ENCODE measurements around the gene RHOC.

DNA sequence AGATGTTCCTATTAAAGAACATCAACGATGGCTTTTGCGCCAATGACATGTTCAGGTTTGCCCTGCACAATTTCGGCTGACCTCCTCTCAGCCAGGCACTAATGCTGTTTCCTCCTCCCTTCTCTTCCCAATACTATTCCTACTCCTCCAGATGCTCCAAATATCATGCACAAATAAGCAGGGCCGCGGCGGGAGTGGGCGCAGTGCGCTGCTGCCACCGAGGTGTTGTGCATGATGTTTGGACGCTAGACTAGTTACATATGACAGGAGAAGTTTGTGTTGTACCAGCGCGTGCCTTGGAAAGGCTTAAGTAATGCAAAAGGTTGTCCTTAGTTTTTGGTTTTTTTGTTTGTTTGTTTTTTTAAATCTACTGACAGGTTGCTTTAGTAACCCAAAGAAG is 41.5 kb upstream of the RHOC start:
- TF ChIP-seq, protein P1, sequence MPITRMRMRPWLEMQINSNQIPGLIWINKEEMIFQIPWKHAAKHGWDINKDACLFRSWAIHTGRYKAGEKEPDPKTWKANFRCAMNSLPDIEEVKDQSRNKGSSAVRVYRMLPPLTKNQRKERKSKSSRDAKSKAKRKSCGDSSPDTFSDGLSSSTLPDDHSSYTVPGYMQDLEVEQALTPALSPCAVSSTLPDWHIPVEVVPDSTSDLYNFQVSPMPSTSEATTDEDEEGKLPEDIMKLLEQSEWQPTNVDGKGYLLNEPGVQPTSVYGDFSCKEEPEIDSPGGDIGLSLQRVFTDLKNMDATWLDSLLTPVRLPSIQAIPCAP (CRISPR knock-in tag; IDR thresholded peaks at IDR 0.05), result no peak
- TF ChIP-seq, protein P2, sequence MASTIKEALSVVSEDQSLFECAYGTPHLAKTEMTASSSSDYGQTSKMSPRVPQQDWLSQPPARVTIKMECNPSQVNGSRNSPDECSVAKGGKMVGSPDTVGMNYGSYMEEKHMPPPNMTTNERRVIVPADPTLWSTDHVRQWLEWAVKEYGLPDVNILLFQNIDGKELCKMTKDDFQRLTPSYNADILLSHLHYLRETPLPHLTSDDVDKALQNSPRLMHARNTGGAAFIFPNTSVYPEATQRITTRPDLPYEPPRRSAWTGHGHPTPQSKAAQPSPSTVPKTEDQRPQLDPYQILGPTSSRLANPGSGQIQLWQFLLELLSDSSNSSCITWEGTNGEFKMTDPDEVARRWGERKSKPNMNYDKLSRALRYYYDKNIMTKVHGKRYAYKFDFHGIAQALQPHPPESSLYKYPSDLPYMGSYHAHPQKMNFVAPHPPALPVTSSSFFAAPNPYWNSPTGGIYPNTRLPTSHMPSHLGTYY (CRISPR knock-in tag; IDR thresholded peaks at IDR 0.05), result no peak
- TF ChIP-seq TCF7 (CRISPR knock-in tag; IDR thresholded peaks at IDR 0.05; ENCODE audit: low read depth) (no peak), CREB1 (CRISPR knock-in tag; IDR thresholded peaks at IDR 0.05) (no peak)
- TF ChIP-seq, protein P3, sequence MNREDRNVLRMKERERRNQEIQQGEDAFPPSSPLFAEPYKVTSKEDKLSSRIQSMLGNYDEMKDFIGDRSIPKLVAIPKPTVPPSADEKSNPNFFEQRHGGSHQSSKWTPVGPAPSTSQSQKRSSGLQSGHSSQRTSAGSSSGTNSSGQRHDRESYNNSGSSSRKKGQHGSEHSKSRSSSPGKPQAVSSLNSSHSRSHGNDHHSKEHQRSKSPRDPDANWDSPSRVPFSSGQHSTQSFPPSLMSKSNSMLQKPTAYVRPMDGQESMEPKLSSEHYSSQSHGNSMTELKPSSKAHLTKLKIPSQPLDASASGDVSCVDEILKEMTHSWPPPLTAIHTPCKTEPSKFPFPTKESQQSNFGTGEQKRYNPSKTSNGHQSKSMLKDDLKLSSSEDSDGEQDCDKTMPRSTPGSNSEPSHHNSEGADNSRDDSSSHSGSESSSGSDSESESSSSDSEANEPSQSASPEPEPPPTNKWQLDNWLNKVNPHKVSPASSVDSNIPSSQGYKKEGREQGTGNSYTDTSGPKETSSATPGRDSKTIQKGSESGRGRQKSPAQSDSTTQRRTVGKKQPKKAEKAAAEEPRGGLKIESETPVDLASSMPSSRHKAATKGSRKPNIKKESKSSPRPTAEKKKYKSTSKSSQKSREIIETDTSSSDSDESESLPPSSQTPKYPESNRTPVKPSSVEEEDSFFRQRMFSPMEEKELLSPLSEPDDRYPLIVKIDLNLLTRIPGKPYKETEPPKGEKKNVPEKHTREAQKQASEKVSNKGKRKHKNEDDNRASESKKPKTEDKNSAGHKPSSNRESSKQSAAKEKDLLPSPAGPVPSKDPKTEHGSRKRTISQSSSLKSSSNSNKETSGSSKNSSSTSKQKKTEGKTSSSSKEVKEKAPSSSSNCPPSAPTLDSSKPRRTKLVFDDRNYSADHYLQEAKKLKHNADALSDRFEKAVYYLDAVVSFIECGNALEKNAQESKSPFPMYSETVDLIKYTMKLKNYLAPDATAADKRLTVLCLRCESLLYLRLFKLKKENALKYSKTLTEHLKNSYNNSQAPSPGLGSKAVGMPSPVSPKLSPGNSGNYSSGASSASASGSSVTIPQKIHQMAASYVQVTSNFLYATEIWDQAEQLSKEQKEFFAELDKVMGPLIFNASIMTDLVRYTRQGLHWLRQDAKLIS (CRISPR knock-in tag; IDR thresholded peaks at IDR 0.05; ENCODE audit: borderline replicate concordance), result no peak
